GM12878 (cell line): ENCODE data around the gene GNRHR. TPM values are rescaled to one million over a fixed set of nuclear protein-coding genes. Genes with fewer than 3 reads are reported as not detected.

Source experiments
- ATAC-seq: fragments of 200-7000 bp; cut with Tn5 transposase; 3 replicates; pipeline ENCODE4 v1.9.1; 2020; ENCODE audit warnings: mild to moderate bottlenecking, moderate library complexity
- BruUV-seq: library from RNA; stranded (reverse); fragments of 400-500 nt; replicated peaks from 2 replicates; lab custom pipeline; 2021; lab: Mats Ljungman, UMichigan
- CTCF ChIA-PET: fragments of 300-600 bp; sonication (Branson Sonifier 250); formaldehyde crosslinking; extraction: SDS; loops from one replicate; lab custom pipeline; 2021; ENCODE audit warnings: inconsistent platforms; lab: Yijun Ruan, JAX
- POLR2A ChIA-PET: fragments of 350-600 bp; formaldehyde crosslinking; extraction: SDS; loops from one replicate; lab custom pipeline; 2021; ENCODE audit warnings: inconsistent platforms; lab: Charles Lee
- RAD21 ChIA-PET: fragments of 300-600 bp; sonication (Branson Sonifier 250); formaldehyde crosslinking; loops from one replicate; lab custom pipeline; 2023; ENCODE audit warnings: antibody characterized with exemption; ENCODE audit not compliant: unreplicated experiment; lab: Charles Lee
- SMC1A ChIA-PET: fragments of 300-600 bp; sonication (Branson Sonifier 250); formaldehyde crosslinking; loops from one replicate; lab custom pipeline; 2023; ENCODE audit not compliant: unreplicated experiment, uncharacterized antibody; lab: Charles Lee
- DNase-seq: peaks from one replicate; pipeline ENCODE4 v3.0.0-alpha.2; 2011; ENCODE audit warnings: low read depth, low spot score
- FAIRE-seq: peaks from 3 replicates; lab custom pipeline; 2011; peaks lifted over from hg19 to GRCh38; lab: Jason Lieb, UNC
- H2AFZ ChIP-seq: 2 replicates; pipeline ENCODE4 v1.6.0; 2011; ENCODE audit warnings: low read depth, low read length, control low read depth; ENCODE audit not compliant: control insufficient read depth
- H3K27ac ChIP-seq: 2 replicates; pipeline ENCODE4 v1.5.1; 2011; ENCODE audit warnings: control low read depth; ENCODE audit not compliant: control insufficient read depth, insufficient read depth
- H3K27me3 ChIP-seq, 2 experiments: replicated peaks in 1 of 2; 2 replicates each; pipeline versions ENCODE4 v1.6.0 to v1.6.1; 2011; ENCODE audit warnings: low read length in 1 of 2; ENCODE audit not compliant: control insufficient read depth in 2 of 2, insufficient read depth in 2 of 2
- H3K36me3 ChIP-seq, 2 experiments: 2 replicates each; pipeline ENCODE4 v1.5.1; 2011; ENCODE audit warnings: low read length in 1 of 2; ENCODE audit not compliant: control insufficient read depth in 2 of 2, insufficient read depth in 2 of 2
- H3K4me1 ChIP-seq: 2 replicates; pipeline ENCODE4 v1.6.1; 2011; ENCODE audit warnings: mild to moderate bottlenecking, low read length, moderate library complexity, mixed read lengths; ENCODE audit not compliant: control insufficient read depth, insufficient read depth
- H3K4me2 ChIP-seq: 2 replicates; pipeline ENCODE4 v1.6.0; 2011; ENCODE audit warnings: control low read depth; ENCODE audit not compliant: control insufficient read depth, insufficient read depth
- H3K4me3 ChIP-seq: fragments of 200-600 bp; sonication (generic); 2 replicates; pipeline ENCODE4 v1.5.1; 2016
- H3K79me2 ChIP-seq: 2 replicates; pipeline ENCODE4 v1.6.0; 2011; ENCODE audit warnings: low read length; ENCODE audit not compliant: control insufficient read depth, insufficient read depth
- H3K9ac ChIP-seq: 2 replicates; pipeline ENCODE4 v1.8.0; 2011; ENCODE audit warnings: low read length, control low read depth, mixed read lengths; ENCODE audit not compliant: control insufficient read depth, insufficient read depth
- H3K9me3 ChIP-seq: replicated peaks from 3 replicates; pipeline ENCODE4 v1.5.1; 2011; ENCODE audit warnings: mild to moderate bottlenecking, low read length; ENCODE audit not compliant: control insufficient read depth, insufficient read depth
- H4K20me1 ChIP-seq: 2 replicates; pipeline ENCODE4 v1.6.0; 2011; ENCODE audit not compliant: control insufficient read depth, insufficient read depth
- ETV6 ChIP-seq, 2 experiments: fragments of 450-650 bp in 1 of 2; IDR thresholded peaks in 1 of 2; conservative IDR thresholded peaks in 1 of 2; 2 replicates each; pipeline ENCODE4 v1.6.1; 2014; ENCODE audit warnings: antibody characterized with exemption in 1 of 2, borderline replicate concordance in 1 of 2, low read depth in 1 of 2, mild to moderate bottlenecking in 1 of 2, moderate library complexity in 1 of 2
- HCFC1 ChIP-seq: fragments of 150-350 bp; IDR thresholded peaks from 2 replicates; pipeline ENCODE4 v1.6.1; 2014; ENCODE audit warnings: low read length
- NR2C2 ChIP-seq: IDR thresholded peaks from 2 replicates; pipeline ENCODE4 v1.6.1; 2011; ENCODE audit warnings: borderline replicate concordance, low read depth; ENCODE audit not compliant: control insufficient read depth, insufficient read length
- NR2F1 ChIP-seq: fragments of 450-650 bp; conservative IDR thresholded peaks from 2 replicates; pipeline ENCODE4 v1.6.1; 2017; ENCODE audit warnings: mild to moderate bottlenecking
- PAX5 ChIP-seq: IDR thresholded peaks from 2 replicates; pipeline ENCODE4 v1.6.1; 2011; ENCODE audit warnings: low read depth, low read length, borderline replicate concordance
- RELB ChIP-seq: fragments of 450-650 bp; IDR thresholded peaks from 2 replicates; pipeline ENCODE4 v1.6.1; 2017; ENCODE audit warnings: low read depth, mild to moderate bottlenecking, moderate library complexity
- SREBF2 ChIP-seq: IDR thresholded peaks from 2 replicates; pipeline ENCODE4 v1.6.1; 2012; ENCODE audit warnings: mild to moderate bottlenecking, low read length
- WGBS: methylation state at CpG from one replicate; pipeline ENCODE4 v1.1.6; 2016; ENCODE audit warnings: low lambda C conversion rate; ENCODE audit not compliant: insufficient replicate concordance, insufficient coverage; ENCODE audit errors: missing lambda C conversion rate; 5-methylcytosine and 5-hydroxymethylcytosine counted together
- in situ Hi-C: fragments of 300-500 bp; cut with MboI; formaldehyde crosslinking; loops from 9 replicates; pipeline ENCODE4 v1.14.3; 2018; ENCODE audit warnings: mixed read lengths
- intact Hi-C: fragments of 100-400 bp; cut with micrococcal nuclease; formaldehyde crosslinking; loops from one replicate; pipeline ENCODE4 v1.14.2; 2022; ENCODE audit not compliant: unreplicated experiment
- polyA plus RNA-seq, 11 experiments: library from polyadenylated mRNA; depleted of rRNA in 4 of 11; unstranded in 6 of 11; stranded (reverse) in 5 of 11; fragments of >200 nt; fragmentation: Nextera tagmentation in 4 of 11; fragmentation: Illumina TruSeq in 1 of 11; extraction: Ambion mirVana in 4 of 11; extraction: Trizol in 1 of 11; gene quantifications; 1 replicate in 1 of 11; 2 replicates in 10 of 11; pipeline versions ENCODE4 v1.2.1 to v1.2.3, GENCODE V29; 2011 to 2016; ENCODE audit warnings: inconsistent platforms in 2 of 11, missing spikeins in 2 of 11, low read depth in 1 of 11
- total RNA-seq, 4 experiments: library from RNA; depleted of rRNA in 3 of 4; stranded (reverse); fragments of >200 nt in 3 of 4; fragmentation: Illumina TruSeq in 1 of 4; extraction: Trizol in 1 of 4; gene quantifications; 2 replicates each; pipeline versions ENCODE4 v1.2.1 to v1.2.3, GENCODE V29; 2013 to 2021

Gene GNRHR
- total and polyA plus RNA-seq, 10 of the 15 experiments (the other 5 are each of a cell fraction or from before 2014, with no cell fraction given): 0.02 to 0.12 (median 0.08) TPM; not detected in 7

- SMC1A ChIA-PET: interaction anchor here (0.7 to 3.1 kb wide), 8 partner anchors 10 to 206 kb away, joined by 3 to 9 read pairs (median 4); no protein-coding TSS in a partner anchor
- 49% methylated on average over 3 of the region's 3 CpGs for WGBS
- Histone ChIP-seq H3K27ac (no peak overlapping the region), H3K4me1 (no peaks in the 10 kb centered on the region), H3K9ac (no peak overlapping the region), H3K79me2 (no peaks in the 10 kb centered on the region), H3K9me3 (no peaks in the 10 kb centered on the region), H3K27me3 (no peaks in the 10 kb centered on the region), H2AFZ (no peak overlapping the region), H3K4me2 (no peak overlapping the region), H3K36me3 (no peaks in the 10 kb centered on the region), H3K4me3 (no peak overlapping the region), H4K20me1 (no peaks in the 10 kb centered on the region)
- FAIRE-seq: no peak
- CTCF ChIA-PET: interaction anchor here (0.5 to 6.9 kb wide), 7 partner anchors 12 to 560 kb away, joined by 3 to 94 read pairs (median 4); no protein-coding TSS in a partner anchor
- in situ Hi-C loops: no loop called here
- intact Hi-C loops: loop anchor here (10.0 kb wide), 2 partner anchors 166 to 426 kb away; no protein-coding TSS in a partner anchor
- BruUV-seq: no TSS peak
- no peak for TF ChIP-seq HCFC1
- no peak for TF ChIP-seq RELB
- no peak for TF ChIP-seq SREBF2
- no peak for TF ChIP-seq NR2C2
- TF ChIP-seq ETV6 (conservative IDR thresholded peaks at IDR 0.05 in 1 of 2, IDR thresholded peaks at IDR 0.05 in 1 of 2; ENCODE audit: borderline replicate concordance in 1 of 2, low read depth in 1 of 2): no peak
- no peak for TF ChIP-seq PAX5
- TF ChIP-seq NR2F1: no peak
- POLR2A ChIA-PET: no interaction called here
- DNase-seq: no peak
- ATAC-seq: no peak
- RAD21 ChIA-PET: interaction anchor here (1.0 kb wide), 1 partner anchor 164 kb away, joined by 3 read pairs; no protein-coding TSS in a partner anchor
These were observed 4.9 kb downstream of the GNRHR start for GRCh38 chr4:67749286-67749685.
